SK-N-SH (cell line): Measurements from ENCODE around the gene VPS13C. TPM values are rescaled to one million over a fixed set of nuclear protein-coding genes. Genes with fewer than 3 reads are reported as not detected.

Source experiments
- CTCF ChIA-PET: fragments of 300-600, 350-600 bp; formaldehyde crosslinking; extraction: SDS; loops from one replicate; lab custom pipeline; 2021; lab: Yijun Ruan, JAX
- POLR2A ChIA-PET: fragments of 350-600 bp; sonication (Branson Sonifier 250); formaldehyde crosslinking; extraction: SDS; loops from one replicate; lab custom pipeline; 2020; ENCODE audit warnings: antibody characterized with exemption, inconsistent platforms; lab: Yijun Ruan, JAX
- DNase-seq: peaks from one replicate; pipeline ENCODE4 v3.0.0; 2012
- H2AFZ ChIP-seq: fragments of 200-600 bp; sonication (generic); 2 replicates; pipeline ENCODE4 v1.8.1; 2016; ENCODE audit warnings: antibody characterized with exemption, mild to moderate bottlenecking, low read depth
- H3F3A ChIP-seq: fragments of 200-600 bp; sonication (generic); replicated peaks from 2 replicates; pipeline ENCODE3; 2016; ENCODE audit warnings: antibody characterized with exemption, mild to moderate bottlenecking; ENCODE audit not compliant: insufficient read depth
- H3K27ac ChIP-seq, 2 experiments: fragments of 200-500 bp in 1 of 2; fragments of 200-600 bp in 1 of 2; sonication (Bioruptor generic) in 1 of 2; sonication (generic), shearing (Covaris generic) in 1 of 2; 2 replicates each; pipeline versions ENCODE4 v1.5.1 to v1.6.1; 2014 to 2016; ENCODE audit warnings: low read depth in 2 of 2, inconsistent platforms in 1 of 2, low read length in 1 of 2, mild to moderate bottlenecking in 1 of 2, mixed read lengths in 1 of 2
- H3K27me3 ChIP-seq: fragments of 200-600 bp; sonication (generic), shearing (Covaris generic); 2 replicates; pipeline ENCODE4 v1.6.1; 2016; ENCODE audit warnings: mixed run types; ENCODE audit not compliant: insufficient read depth
- H3K36me3 ChIP-seq, 2 experiments: fragments of 200-500 bp in 1 of 2; fragments of 200-600 bp in 1 of 2; sonication (Bioruptor generic) in 1 of 2; sonication (generic) in 1 of 2; replicated peaks in 1 of 2; 2 replicates each; pipeline versions ENCODE3 to v1.5.1; 2014 to 2016; ENCODE audit warnings: low read length in 1 of 2, mild to moderate bottlenecking in 1 of 2; ENCODE audit not compliant: insufficient read depth in 2 of 2, control insufficient read depth in 1 of 2
- H3K4me1 ChIP-seq, 2 experiments: fragments of 200-500 bp in 1 of 2; fragments of 200-600 bp in 1 of 2; sonication (Bioruptor generic) in 1 of 2; sonication (generic), shearing (Covaris generic) in 1 of 2; 2 replicates each; pipeline versions ENCODE4 v1.5.1 to v1.6.1; 2014 to 2016; ENCODE audit warnings: low read depth in 1 of 2, low read length in 1 of 2, mixed run types in 1 of 2; ENCODE audit not compliant: insufficient read depth in 2 of 2, control insufficient read depth in 1 of 2
- H3K4me2 ChIP-seq: fragments of 200-600 bp; sonication (generic), shearing (Covaris generic); 2 replicates; pipeline ENCODE4 v1.6.1; 2017; ENCODE audit warnings: mixed run types
- H3K4me3 ChIP-seq, 2 experiments: fragments of 200-500 bp in 1 of 2; fragments of 200-600 bp in 1 of 2; sonication (Bioruptor generic) in 1 of 2; sonication (generic), shearing (Covaris generic) in 1 of 2; 2 replicates each; pipeline versions ENCODE4 v1.5.1 to v1.8.1; 2014 to 2016; ENCODE audit warnings: low read depth in 2 of 2, inconsistent platforms in 1 of 2, low read length in 1 of 2, mild to moderate bottlenecking in 1 of 2, mixed read lengths in 1 of 2, moderate library complexity in 1 of 2
- H3K79me2 ChIP-seq: fragments of 200-600 bp; sonication (generic); 2 replicates; pipeline ENCODE4 v1.8.1; 2017; ENCODE audit warnings: mild to moderate bottlenecking; ENCODE audit not compliant: insufficient read depth
- H3K9ac ChIP-seq: fragments of 200-600 bp; sonication (generic); 2 replicates; pipeline ENCODE4 v1.6.1; 2017; ENCODE audit warnings: mixed run types
- H3K9me2 ChIP-seq: fragments of 200-600 bp; sonication (generic); 2 replicates; pipeline ENCODE4 v1.6.1; 2017; ENCODE audit warnings: mixed run types
- H3K9me3 ChIP-seq: fragments of 200-600 bp; sonication (generic); 2 replicates; pipeline ENCODE4 v1.6.1; 2017; ENCODE audit warnings: mixed run types, mild to moderate bottlenecking, moderate library complexity
- H4K20me1 ChIP-seq: fragments of 200-600 bp; sonication (generic); 2 replicates; pipeline ENCODE4 v1.6.1; 2017; ENCODE audit warnings: mild to moderate bottlenecking, mixed run types; ENCODE audit not compliant: insufficient read depth
- EZH2phosphoT487 ChIP-seq: fragments of 200-600 bp; sonication (generic); IDR thresholded peaks from 2 replicates; pipeline ENCODE4 v1.6.1; 2017; ENCODE audit warnings: low read depth, mixed run types, mild to moderate bottlenecking, antibody characterized with exemption, moderate library complexity, borderline replicate concordance
- NFIC ChIP-seq: IDR thresholded peaks from 2 replicates; pipeline ENCODE4 v1.4.0; 2012; ENCODE audit warnings: borderline replicate concordance
- RAD21 ChIP-seq: IDR thresholded peaks from 2 replicates; pipeline ENCODE4 v1.6.1; 2012; ENCODE audit warnings: mild to moderate bottlenecking, low read length
- SIN3A ChIP-seq: IDR thresholded peaks from 2 replicates; pipeline ENCODE4 v1.6.1; 2012; ENCODE audit warnings: low read depth, mild to moderate bottlenecking, low read length, moderate library complexity, borderline replicate concordance
- SMC3 ChIP-seq: IDR thresholded peaks from 2 replicates; pipeline ENCODE4 v1.6.1; 2012; ENCODE audit warnings: low read depth, low read length, improper control_type of control experiment
- WGBS: methylation state at CpG from one replicate; pipeline ENCODE4 v1.1.6; 2017; ENCODE audit warnings: low lambda C conversion rate; 5-methylcytosine and 5-hydroxymethylcytosine counted together
- polyA plus RNA-seq, 3 experiments: library from polyadenylated mRNA; depleted of rRNA; stranded (reverse); fragments of >200 nt; gene quantifications; 2 replicates each; pipeline ENCODE4 v1.2.3, GENCODE V29; 2012
- TF ChIP-seq, protein P1 (sequence below): fragments of 200-600 bp; sonication (generic); IDR thresholded peaks from 2 replicates; pipeline ENCODE4 v1.6.1; 2017; ENCODE audit warnings: antibody characterized with exemption, mild to moderate bottlenecking, moderate library complexity
- TF ChIP-seq, protein P2 (sequence below): IDR thresholded peaks from 2 replicates; pipeline ENCODE4 v1.4.0; 2012; ENCODE audit warnings: low read depth, borderline replicate concordance
- TF ChIP-seq, protein P3 (sequence below): IDR thresholded peaks from 2 replicates; pipeline ENCODE4 v1.4.0; 2012; ENCODE audit warnings: low read depth, borderline replicate concordance

VPS13C gene
- polyA plus RNA-seq, 1 of the 3 experiments (the other 2 are of a cell fraction) = 5.7 TPM

DNA sequence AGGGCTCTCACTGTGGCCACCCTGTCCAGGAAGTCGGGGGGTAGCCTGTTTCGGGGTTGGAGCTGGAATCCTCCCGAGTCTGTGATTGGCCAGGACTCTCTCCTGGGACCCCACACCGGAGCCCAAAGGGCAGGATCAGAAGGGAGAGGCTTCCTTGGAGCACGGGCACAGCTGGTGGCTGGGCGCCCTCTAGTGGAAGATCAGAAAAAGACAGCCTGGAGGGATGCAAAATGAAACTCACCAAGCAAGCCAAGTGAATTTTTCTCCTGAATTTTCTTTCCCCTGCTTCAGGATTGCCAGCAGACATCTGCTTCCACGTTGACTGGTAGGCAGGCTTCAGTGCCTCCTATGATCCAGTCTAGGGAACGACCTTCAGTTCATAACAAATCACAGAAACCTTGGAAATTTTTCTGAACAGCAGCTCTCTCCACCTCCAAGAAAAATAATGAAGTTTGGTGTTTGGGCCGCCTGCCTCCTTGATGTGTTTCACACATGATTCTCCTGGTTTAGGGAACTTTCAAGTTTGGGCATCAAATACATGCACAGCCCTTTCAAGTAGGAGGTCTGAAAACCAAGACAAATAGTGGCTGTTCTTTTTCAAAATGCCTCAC, 224.6 kb downstream of the VPS13C start:
- H2AFZ ChIP-seq = peak overlapping the region; percentile 84; the same call in 1 of the 2 replicates
- TF ChIP-seq SMC3 (peak; percentile 72), RAD21 (peak; percentile 89), SIN3A (no peak)
- TF ChIP-seq, protein P1, sequence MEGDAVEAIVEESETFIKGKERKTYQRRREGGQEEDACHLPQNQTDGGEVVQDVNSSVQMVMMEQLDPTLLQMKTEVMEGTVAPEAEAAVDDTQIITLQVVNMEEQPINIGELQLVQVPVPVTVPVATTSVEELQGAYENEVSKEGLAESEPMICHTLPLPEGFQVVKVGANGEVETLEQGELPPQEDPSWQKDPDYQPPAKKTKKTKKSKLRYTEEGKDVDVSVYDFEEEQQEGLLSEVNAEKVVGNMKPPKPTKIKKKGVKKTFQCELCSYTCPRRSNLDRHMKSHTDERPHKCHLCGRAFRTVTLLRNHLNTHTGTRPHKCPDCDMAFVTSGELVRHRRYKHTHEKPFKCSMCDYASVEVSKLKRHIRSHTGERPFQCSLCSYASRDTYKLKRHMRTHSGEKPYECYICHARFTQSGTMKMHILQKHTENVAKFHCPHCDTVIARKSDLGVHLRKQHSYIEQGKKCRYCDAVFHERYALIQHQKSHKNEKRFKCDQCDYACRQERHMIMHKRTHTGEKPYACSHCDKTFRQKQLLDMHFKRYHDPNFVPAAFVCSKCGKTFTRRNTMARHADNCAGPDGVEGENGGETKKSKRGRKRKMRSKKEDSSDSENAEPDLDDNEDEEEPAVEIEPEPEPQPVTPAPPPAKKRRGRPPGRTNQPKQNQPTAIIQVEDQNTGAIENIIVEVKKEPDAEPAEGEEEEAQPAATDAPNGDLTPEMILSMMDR = peak; percentile 95
- H3K9me2 ChIP-seq = no peaks in the 10 kb centered on the region
- H3K4me3 ChIP-seq = peak overlapping the region; percentile 17 to 57; a peak in 2 of 4 replicates
- 12% methylated on average over 9 of the region's 9 CpGs for WGBS
- no peaks in the 10 kb centered on the region for H3K9me3 ChIP-seq
- H3K27me3 ChIP-seq = no peaks in the 10 kb centered on the region
- DNase-seq = peak; percentile 81
- no peak overlapping the region for H3K9ac ChIP-seq
- H3K4me2 ChIP-seq = peak overlapping the region; percentile 47
- H3K79me2 ChIP-seq = no peaks in the 10 kb centered on the region
- H3K36me3 ChIP-seq = no peaks in the 10 kb centered on the region
- H3K27ac ChIP-seq = no peak overlapping the region
- H4K20me1 ChIP-seq = no peaks in the 10 kb centered on the region
- CTCF ChIA-PET = interaction anchor here (0.6 to 6.1 kb wide), 71 partner anchors 8 to 1460 kb away, joined by 3 to 86 read pairs (median 4); partner anchors contain the start of gene RORA
- peaks cover 0 to 14% of the 10 kb centered on the region in 2 experiments; a peak in 1 of 4 replicates for H3K4me1 ChIP-seq
- H3F3A ChIP-seq = no peaks in the 10 kb centered on the region
- POLR2A ChIA-PET = no interaction called here

DNA sequence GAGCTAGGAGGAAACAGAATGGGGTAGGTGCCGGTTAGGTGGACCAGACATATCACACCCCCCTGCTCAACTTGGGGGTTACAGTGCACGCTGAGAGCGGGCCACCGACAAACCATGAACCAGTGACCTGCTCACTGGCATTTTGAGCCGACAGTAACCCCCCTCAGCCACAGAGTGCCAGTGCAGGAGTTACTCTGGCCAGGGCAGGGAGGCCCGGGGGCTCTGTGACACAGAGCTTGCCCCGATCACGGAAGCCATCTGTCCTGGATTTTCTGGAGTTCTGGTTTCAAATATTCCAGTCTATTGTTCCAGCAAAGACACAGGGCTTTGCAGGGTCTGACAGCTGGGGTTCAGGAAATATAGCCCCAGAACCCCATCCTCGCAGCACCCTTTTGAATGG, 225.2 kb downstream of the VPS13C start:
- ChIA-PET POLR2A (no interaction called here), CTCF (interaction anchor here (0.5 to 6.1 kb wide), 78 partner anchors 8 to 1476 kb away, joined by 3 to 86 read pairs (median 5); partner anchors contain the start of gene RORA)
- Histone ChIP-seq H3K4me1 (peaks cover 0 to 18% of the 10 kb centered on the region in 2 experiments; a peak in 1 of 4 replicates), H3K9me3 (no peaks in the 10 kb centered on the region), H3K4me3 (peak overlapping the region; percentile 17 to 57; a peak in 1 of 4 replicates), H3K9ac (no peak overlapping the region), H3K27me3 (no peaks in the 10 kb centered on the region), H3K9me2 (no peaks in the 10 kb centered on the region), H3K27ac (no peak overlapping the region), H4K20me1 (no peaks in the 10 kb centered on the region), H3K79me2 (no peaks in the 10 kb centered on the region), H3F3A (no peaks in the 10 kb centered on the region), H3K4me2 (peak overlapping the region; percentile 47; the same call in 1 of the 2 replicates), H2AFZ (no peak overlapping the region), H3K36me3 (no peaks in the 10 kb centered on the region)
- TF ChIP-seq NFIC (no peak), EZH2phosphoT487 (no peak)
- TF ChIP-seq, protein P2, sequence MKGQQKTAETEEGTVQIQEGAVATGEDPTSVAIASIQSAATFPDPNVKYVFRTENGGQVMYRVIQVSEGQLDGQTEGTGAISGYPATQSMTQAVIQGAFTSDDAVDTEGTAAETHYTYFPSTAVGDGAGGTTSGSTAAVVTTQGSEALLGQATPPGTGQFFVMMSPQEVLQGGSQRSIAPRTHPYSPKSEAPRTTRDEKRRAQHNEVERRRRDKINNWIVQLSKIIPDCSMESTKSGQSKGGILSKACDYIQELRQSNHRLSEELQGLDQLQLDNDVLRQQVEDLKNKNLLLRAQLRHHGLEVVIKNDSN = no peak
- TF ChIP-seq, protein P3, sequence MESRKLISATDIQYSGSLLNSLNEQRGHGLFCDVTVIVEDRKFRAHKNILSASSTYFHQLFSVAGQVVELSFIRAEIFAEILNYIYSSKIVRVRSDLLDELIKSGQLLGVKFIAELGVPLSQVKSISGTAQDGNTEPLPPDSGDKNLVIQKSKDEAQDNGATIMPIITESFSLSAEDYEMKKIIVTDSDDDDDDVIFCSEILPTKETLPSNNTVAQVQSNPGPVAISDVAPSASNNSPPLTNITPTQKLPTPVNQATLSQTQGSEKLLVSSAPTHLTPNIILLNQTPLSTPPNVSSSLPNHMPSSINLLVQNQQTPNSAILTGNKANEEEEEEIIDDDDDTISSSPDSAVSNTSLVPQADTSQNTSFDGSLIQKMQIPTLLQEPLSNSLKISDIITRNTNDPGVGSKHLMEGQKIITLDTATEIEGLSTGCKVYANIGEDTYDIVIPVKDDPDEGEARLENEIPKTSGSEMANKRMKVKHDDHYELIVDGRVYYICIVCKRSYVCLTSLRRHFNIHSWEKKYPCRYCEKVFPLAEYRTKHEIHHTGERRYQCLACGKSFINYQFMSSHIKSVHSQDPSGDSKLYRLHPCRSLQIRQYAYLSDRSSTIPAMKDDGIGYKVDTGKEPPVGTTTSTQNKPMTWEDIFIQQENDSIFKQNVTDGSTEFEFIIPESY = no peak
- 74% methylated on average over 5 of the region's 9 CpGs for WGBS
- DNase-seq = peak; percentile 17
